Liver (tissue), 9 donors: Measurements from ENCODE around the gene IFITM5. TPM values are rescaled to one million over a fixed set of nuclear protein-coding genes. Genes with fewer than 3 reads are reported as not detected.

Experiments used
- DNase-seq: peaks from one replicate; pipeline ENCODE4 v3.0.0-alpha.2; 2017; ENCODE audit warnings: low spot score
- H3K27ac ChIP-seq, 2 donors: one replicate each; pipeline ENCODE4 v1.7.0; 2013; ENCODE audit warnings: inconsistent platforms in 2 of 2, low read length in 2 of 2, control low read depth in 1 of 2, low read depth in 1 of 2, mild to moderate bottlenecking in 1 of 2
- H3K27me3 ChIP-seq, 4 donors: one replicate each; pipeline versions ENCODE4 v1.6.1 to v1.7.0; 2013; ENCODE audit warnings: low read length in 3 of 4, inconsistent platforms in 1 of 4, mild to moderate bottlenecking in 1 of 4, moderate library complexity in 1 of 4; ENCODE audit not compliant: control insufficient read depth in 4 of 4, insufficient read depth in 4 of 4
- H3K36me3 ChIP-seq, 4 donors: one replicate each; pipeline versions ENCODE4 v1.6.1 to v1.7.0; 2013; ENCODE audit warnings: low read length in 3 of 4, mild to moderate bottlenecking in 3 of 4, low read depth in 1 of 4, moderate library complexity in 1 of 4; ENCODE audit not compliant: control insufficient read depth in 4 of 4, insufficient read depth in 3 of 4
- H3K4me1 ChIP-seq, 4 donors: one replicate each; pipeline versions ENCODE4 v1.6.1 to v1.7.0; 2013; ENCODE audit warnings: low read length in 3 of 4, mild to moderate bottlenecking in 3 of 4, moderate library complexity in 1 of 4; ENCODE audit not compliant: control insufficient read depth in 4 of 4, insufficient read depth in 4 of 4
- H3K4me3 ChIP-seq, 3 donors: one replicate each; pipeline versions ENCODE4 v1.6.1 to v1.7.0; 2013; ENCODE audit warnings: low read length in 3 of 3, control low read depth in 1 of 3, low read depth in 1 of 3, mild to moderate bottlenecking in 1 of 3
- H3K9ac ChIP-seq, 2 donors: one replicate each; pipeline ENCODE4 v1.7.0; 2013; ENCODE audit warnings: low read length in 2 of 2, mild to moderate bottlenecking in 2 of 2, moderate library complexity in 2 of 2, control low read depth in 1 of 2, low read depth in 1 of 2
- H3K9me3 ChIP-seq, 4 donors: one replicate each; pipeline versions ENCODE4 v1.6.1 to v1.7.0; 2013; ENCODE audit warnings: low read length in 3 of 4; ENCODE audit not compliant: control insufficient read depth in 4 of 4
- CTCF ChIP-seq: fragments of 150-350 bp; IDR thresholded peaks from 2 replicates; pipeline ENCODE4 v1.5.1; 2017; ENCODE audit warnings: improper control_type of control experiment, low read depth, low read length; ENCODE audit not compliant: missing input control
- EGR1 ChIP-seq, 2 donors: IDR thresholded peaks; 2 replicates each; pipeline ENCODE4 v1.6.1; 2016 to 2018; ENCODE audit warnings: antibody characterized with exemption in 2 of 2, low read depth in 2 of 2
- HNF4A ChIP-seq, 2 donors: conservative IDR thresholded peaks; 2 replicates each; pipeline ENCODE4 v1.6.1; 2016; ENCODE audit warnings: antibody characterized with exemption in 2 of 2, mild to moderate bottlenecking in 2 of 2
- HNF4G ChIP-seq: IDR thresholded peaks from 2 replicates; pipeline ENCODE4 v1.6.1; 2016; ENCODE audit warnings: antibody characterized with exemption
- NR2F2 ChIP-seq: IDR thresholded peaks from 2 replicates; pipeline ENCODE4 v1.6.1; 2016; ENCODE audit warnings: antibody characterized with exemption
- RAD21 ChIP-seq, 2 donors: IDR thresholded peaks; 2 replicates each; pipeline ENCODE4 v1.6.1; 2016; ENCODE audit warnings: antibody characterized with exemption in 2 of 2, mild to moderate bottlenecking in 2 of 2
- REST ChIP-seq: IDR thresholded peaks from 2 replicates; pipeline ENCODE4 v1.6.1; 2016; ENCODE audit warnings: antibody characterized with exemption, mild to moderate bottlenecking
- RXRA ChIP-seq, 2 donors: IDR thresholded peaks; 2 replicates each; pipeline ENCODE4 v1.6.1; 2017 to 2018; ENCODE audit warnings: antibody characterized with exemption in 2 of 2, mild to moderate bottlenecking in 1 of 2
- SP1 ChIP-seq: IDR thresholded peaks from 2 replicates; pipeline ENCODE4 v1.6.1; 2018; ENCODE audit warnings: antibody characterized with exemption, mild to moderate bottlenecking
- TAF1 ChIP-seq: conservative IDR thresholded peaks from 2 replicates; pipeline ENCODE4 v1.6.1; 2016; ENCODE audit warnings: antibody characterized with exemption, mild to moderate bottlenecking
- YY1 ChIP-seq: IDR thresholded peaks from 2 replicates; pipeline ENCODE4 v1.6.1; 2016; ENCODE audit warnings: antibody characterized with exemption, mild to moderate bottlenecking
- WGBS: extraction: QIAGEN DNeasy Blood & Tissue Kit; methylation state at CpG from one replicate; pipeline ENCODE4 v1.1.7; 2013; 5-methylcytosine and 5-hydroxymethylcytosine counted together
- polyA plus RNA-seq, 2 donors: library from polyadenylated mRNA; stranded (reverse) in 1 of 2; unstranded in 1 of 2; fragments of 200-250 nt in 1 of 2; fragments of >200 nt in 1 of 2; fragmentation: Nextera tagmentation in 1 of 2; extraction: Ambion mirVana in 1 of 2; gene quantifications; one replicate each; pipeline versions ENCODE4 v1.2.1 to v1.2.3, GENCODE V29; 2013 to 2015
- total RNA-seq, 2 donors: library from RNA; depleted of rRNA; stranded (reverse); fragments of >200 nt; gene quantifications; one replicate each; pipeline ENCODE4 v1.2.3, GENCODE V29; 2014
- TF ChIP-seq, protein P1 (sequence below): IDR thresholded peaks from 2 replicates; pipeline ENCODE4 v1.6.1; 2016; ENCODE audit warnings: antibody characterized with exemption
- TF ChIP-seq, protein P2 (sequence below): IDR thresholded peaks from 2 replicates; pipeline ENCODE4 v1.6.1; 2016; ENCODE audit warnings: antibody characterized with exemption
- donor health status: healthy.
- donor health status: healthy.
- donor health status: healthy.
- donor health status: healthy.
- donor health status: healthy.

IFITM5 gene
- total and polyA plus RNA-seq, 4 donors = not detected

GRCh38 chr11:332651-333480, 33.5 kb upstream of the IFITM5 start:
- WGBS = 93% methylated on average over 23 of the region's 23 CpGs
- Histone ChIP-seq H3K9me3 (no peaks in the 10 kb centered on the region), H3K27me3 (no peaks in the 10 kb centered on the region), H3K9ac (no peak overlapping the region), H3K4me1 (peaks cover 0 to 3% (median 1%) of the 10 kb centered on the region in 4 donors), H3K36me3 (no peaks in the 10 kb centered on the region), H3K27ac (no peak overlapping the region), H3K4me3 (no peak overlapping the region)
- no peak for DNase-seq
- TF ChIP-seq RXRA (IDR thresholded peaks at IDR 0.05) (no peak), REST (no peak), SP1 (no peak), RAD21 (IDR thresholded peaks at IDR 0.05) (no peak), TAF1 (no peak), HNF4G (no peak), EGR1 (IDR thresholded peaks at IDR 0.05; ENCODE audit: low read depth in 2 of 2) (no peak), CTCF (no peak), NR2F2 (no peak)
- TF ChIP-seq, protein P1, sequence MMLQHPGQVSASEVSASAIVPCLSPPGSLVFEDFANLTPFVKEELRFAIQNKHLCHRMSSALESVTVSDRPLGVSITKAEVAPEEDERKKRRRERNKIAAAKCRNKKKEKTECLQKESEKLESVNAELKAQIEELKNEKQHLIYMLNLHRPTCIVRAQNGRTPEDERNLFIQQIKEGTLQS = no peak
- TF ChIP-seq, protein P2, sequence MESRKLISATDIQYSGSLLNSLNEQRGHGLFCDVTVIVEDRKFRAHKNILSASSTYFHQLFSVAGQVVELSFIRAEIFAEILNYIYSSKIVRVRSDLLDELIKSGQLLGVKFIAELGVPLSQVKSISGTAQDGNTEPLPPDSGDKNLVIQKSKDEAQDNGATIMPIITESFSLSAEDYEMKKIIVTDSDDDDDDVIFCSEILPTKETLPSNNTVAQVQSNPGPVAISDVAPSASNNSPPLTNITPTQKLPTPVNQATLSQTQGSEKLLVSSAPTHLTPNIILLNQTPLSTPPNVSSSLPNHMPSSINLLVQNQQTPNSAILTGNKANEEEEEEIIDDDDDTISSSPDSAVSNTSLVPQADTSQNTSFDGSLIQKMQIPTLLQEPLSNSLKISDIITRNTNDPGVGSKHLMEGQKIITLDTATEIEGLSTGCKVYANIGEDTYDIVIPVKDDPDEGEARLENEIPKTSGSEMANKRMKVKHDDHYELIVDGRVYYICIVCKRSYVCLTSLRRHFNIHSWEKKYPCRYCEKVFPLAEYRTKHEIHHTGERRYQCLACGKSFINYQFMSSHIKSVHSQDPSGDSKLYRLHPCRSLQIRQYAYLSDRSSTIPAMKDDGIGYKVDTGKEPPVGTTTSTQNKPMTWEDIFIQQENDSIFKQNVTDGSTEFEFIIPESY = no peak

GRCh38 chr11:331358-332060, 32.2 kb upstream of the IFITM5 start:
- H3K27me3 ChIP-seq = no peaks in the 10 kb centered on the region
- H3K4me1 ChIP-seq = peaks cover 0 to 10% (median 9%) of the 10 kb centered on the region in 4 donors
- WGBS = 93% methylated on average over 19 of the region's 19 CpGs
- H3K4me3 ChIP-seq = no peak overlapping the region
- no peak overlapping the region for H3K27ac ChIP-seq
- no peaks in the 10 kb centered on the region for H3K9me3 ChIP-seq
- H3K9ac ChIP-seq = no peak overlapping the region
- no peaks in the 10 kb centered on the region for H3K36me3 ChIP-seq
- DNase-seq = no peak
- TF ChIP-seq HNF4A (conservative IDR thresholded peaks at IDR 0.05) = no peak
- TF ChIP-seq RXRA (IDR thresholded peaks at IDR 0.05) = no peak
- no peak for TF ChIP-seq YY1
- TF ChIP-seq CTCF = no peak
- no peak for TF ChIP-seq TAF1
- TF ChIP-seq HNF4G = no peak
- TF ChIP-seq, protein P2 = no peak
- TF ChIP-seq, protein P1 = no peak
